Liver (tissue), 9 donors: Measurements from ENCODE around the gene LRRC40. TPM values are rescaled to one million over a fixed set of nuclear protein-coding genes. Genes with fewer than 3 reads are reported as not detected.

Source experiments
- DNase-seq: peaks from one replicate; pipeline ENCODE4 v3.0.0-alpha.2; 2017; ENCODE audit warnings: low spot score
- H3K27ac ChIP-seq, 2 donors: one replicate each; pipeline ENCODE4 v1.7.0; 2013; ENCODE audit warnings: inconsistent platforms in 2 of 2, low read length in 2 of 2, control low read depth in 1 of 2, low read depth in 1 of 2, mild to moderate bottlenecking in 1 of 2
- H3K27me3 ChIP-seq, 4 donors: one replicate each; pipeline versions ENCODE4 v1.6.1 to v1.7.0; 2013; ENCODE audit warnings: low read length in 3 of 4, inconsistent platforms in 1 of 4, mild to moderate bottlenecking in 1 of 4, moderate library complexity in 1 of 4; ENCODE audit not compliant: control insufficient read depth in 4 of 4, insufficient read depth in 4 of 4
- H3K36me3 ChIP-seq, 4 donors: one replicate each; pipeline versions ENCODE4 v1.6.1 to v1.7.0; 2013; ENCODE audit warnings: low read length in 3 of 4, mild to moderate bottlenecking in 3 of 4, low read depth in 1 of 4, moderate library complexity in 1 of 4; ENCODE audit not compliant: control insufficient read depth in 4 of 4, insufficient read depth in 3 of 4
- H3K4me1 ChIP-seq, 4 donors: one replicate each; pipeline versions ENCODE4 v1.6.1 to v1.7.0; 2013; ENCODE audit warnings: low read length in 3 of 4, mild to moderate bottlenecking in 3 of 4, moderate library complexity in 1 of 4; ENCODE audit not compliant: control insufficient read depth in 4 of 4, insufficient read depth in 4 of 4
- H3K4me3 ChIP-seq, 3 donors: one replicate each; pipeline versions ENCODE4 v1.6.1 to v1.7.0; 2013; ENCODE audit warnings: low read length in 3 of 3, control low read depth in 1 of 3, low read depth in 1 of 3, mild to moderate bottlenecking in 1 of 3
- H3K9ac ChIP-seq, 2 donors: one replicate each; pipeline ENCODE4 v1.7.0; 2013; ENCODE audit warnings: low read length in 2 of 2, mild to moderate bottlenecking in 2 of 2, moderate library complexity in 2 of 2, control low read depth in 1 of 2, low read depth in 1 of 2
- H3K9me3 ChIP-seq, 4 donors: one replicate each; pipeline versions ENCODE4 v1.6.1 to v1.7.0; 2013; ENCODE audit warnings: low read length in 3 of 4; ENCODE audit not compliant: control insufficient read depth in 4 of 4
- EGR1 ChIP-seq, 2 donors: IDR thresholded peaks; 2 replicates each; pipeline ENCODE4 v1.6.1; 2016 to 2018; ENCODE audit warnings: antibody characterized with exemption in 2 of 2, low read depth in 2 of 2
- FOXA1 ChIP-seq: IDR thresholded peaks from 2 replicates; pipeline ENCODE4 v1.6.1; 2016; ENCODE audit warnings: antibody characterized with exemption
- FOXA2 ChIP-seq: IDR thresholded peaks from 2 replicates; pipeline ENCODE4 v1.6.1; 2016; ENCODE audit warnings: antibody characterized with exemption
- GABPA ChIP-seq, 2 donors: IDR thresholded peaks in 1 of 2; conservative IDR thresholded peaks in 1 of 2; 2 replicates each; pipeline ENCODE4 v1.6.1; 2016; ENCODE audit warnings: antibody characterized with exemption in 2 of 2, mild to moderate bottlenecking in 1 of 2, moderate library complexity in 1 of 2
- HNF4A ChIP-seq, 2 donors: conservative IDR thresholded peaks; 2 replicates each; pipeline ENCODE4 v1.6.1; 2016; ENCODE audit warnings: antibody characterized with exemption in 2 of 2, mild to moderate bottlenecking in 2 of 2
- HNF4G ChIP-seq: IDR thresholded peaks from 2 replicates; pipeline ENCODE4 v1.6.1; 2016; ENCODE audit warnings: antibody characterized with exemption
- JUND ChIP-seq, 2 donors: IDR thresholded peaks; 2 replicates each; pipeline ENCODE4 v1.6.1; 2016; ENCODE audit warnings: antibody characterized with exemption in 2 of 2
- NR2F2 ChIP-seq: IDR thresholded peaks from 2 replicates; pipeline ENCODE4 v1.6.1; 2016; ENCODE audit warnings: antibody characterized with exemption
- RAD21 ChIP-seq, 2 donors: IDR thresholded peaks; 2 replicates each; pipeline ENCODE4 v1.6.1; 2016; ENCODE audit warnings: antibody characterized with exemption in 2 of 2, mild to moderate bottlenecking in 2 of 2
- RXRA ChIP-seq, 2 donors: IDR thresholded peaks; 2 replicates each; pipeline ENCODE4 v1.6.1; 2017 to 2018; ENCODE audit warnings: antibody characterized with exemption in 2 of 2, mild to moderate bottlenecking in 1 of 2
- SP1 ChIP-seq: IDR thresholded peaks from 2 replicates; pipeline ENCODE4 v1.6.1; 2018; ENCODE audit warnings: antibody characterized with exemption, mild to moderate bottlenecking
- TAF1 ChIP-seq: conservative IDR thresholded peaks from 2 replicates; pipeline ENCODE4 v1.6.1; 2016; ENCODE audit warnings: antibody characterized with exemption, mild to moderate bottlenecking
- YY1 ChIP-seq: IDR thresholded peaks from 2 replicates; pipeline ENCODE4 v1.6.1; 2016; ENCODE audit warnings: antibody characterized with exemption, mild to moderate bottlenecking
- polyA plus RNA-seq, 2 donors: library from polyadenylated mRNA; stranded (reverse) in 1 of 2; unstranded in 1 of 2; fragments of 200-250 nt in 1 of 2; fragments of >200 nt in 1 of 2; fragmentation: Nextera tagmentation in 1 of 2; extraction: Ambion mirVana in 1 of 2; gene quantifications; one replicate each; pipeline versions ENCODE4 v1.2.1 to v1.2.3, GENCODE V29; 2013 to 2015
- total RNA-seq, 2 donors: library from RNA; depleted of rRNA; stranded (reverse); fragments of >200 nt; gene quantifications; one replicate each; pipeline ENCODE4 v1.2.3, GENCODE V29; 2014
- TF ChIP-seq, protein P1 (sequence below): IDR thresholded peaks from 2 replicates; pipeline ENCODE4 v1.6.1; 2016; ENCODE audit warnings: antibody characterized with exemption
- TF ChIP-seq, protein P2 (sequence below): IDR thresholded peaks from 2 replicates; pipeline ENCODE4 v1.6.1; 2016; ENCODE audit warnings: antibody characterized with exemption
- TF ChIP-seq, protein P3 (sequence below): IDR thresholded peaks from 2 replicates; pipeline ENCODE4 v1.6.1; 2016; ENCODE audit warnings: antibody characterized with exemption
- TF ChIP-seq, protein P4 (sequence below): IDR thresholded peaks from 2 replicates; pipeline ENCODE4 v1.6.1; 2016; ENCODE audit warnings: antibody characterized with exemption, mild to moderate bottlenecking
- TF ChIP-seq, protein P5 (sequence below): fragments of 150-350 bp; IDR thresholded peaks from 2 replicates; pipeline ENCODE4 v1.5.1; 2017; ENCODE audit warnings: improper control_type of control experiment, low read depth, low read length; ENCODE audit not compliant: missing input control
- donor health status: healthy.
- donor health status: healthy.
- donor health status: healthy.
- donor health status: healthy.
- donor health status: healthy.

Gene LRRC40
- total and polyA plus RNA-seq, 4 donors = 6.6 to 15.8 (median 10.6) TPM

DNA sequence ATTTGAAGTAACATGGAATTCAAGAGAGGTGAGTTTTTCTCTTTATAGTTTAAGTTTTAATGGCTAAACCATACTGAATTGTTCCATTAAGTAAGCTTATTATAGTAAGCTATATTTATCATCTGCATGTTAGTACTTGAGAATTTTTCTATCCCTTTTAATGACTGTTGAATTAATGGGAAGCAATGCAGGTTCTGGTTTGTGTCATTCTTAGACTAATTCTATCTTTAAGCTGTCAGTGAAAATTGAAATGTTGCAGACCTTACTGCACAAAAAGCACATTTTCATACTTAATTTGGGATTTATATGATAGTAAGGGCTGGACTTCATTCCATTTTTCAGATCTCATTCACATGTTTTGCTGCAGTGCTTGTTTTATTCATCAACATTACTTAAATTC, 41.7 kb upstream of the LRRC40 start (continued):
- TF ChIP-seq, protein P1, sequence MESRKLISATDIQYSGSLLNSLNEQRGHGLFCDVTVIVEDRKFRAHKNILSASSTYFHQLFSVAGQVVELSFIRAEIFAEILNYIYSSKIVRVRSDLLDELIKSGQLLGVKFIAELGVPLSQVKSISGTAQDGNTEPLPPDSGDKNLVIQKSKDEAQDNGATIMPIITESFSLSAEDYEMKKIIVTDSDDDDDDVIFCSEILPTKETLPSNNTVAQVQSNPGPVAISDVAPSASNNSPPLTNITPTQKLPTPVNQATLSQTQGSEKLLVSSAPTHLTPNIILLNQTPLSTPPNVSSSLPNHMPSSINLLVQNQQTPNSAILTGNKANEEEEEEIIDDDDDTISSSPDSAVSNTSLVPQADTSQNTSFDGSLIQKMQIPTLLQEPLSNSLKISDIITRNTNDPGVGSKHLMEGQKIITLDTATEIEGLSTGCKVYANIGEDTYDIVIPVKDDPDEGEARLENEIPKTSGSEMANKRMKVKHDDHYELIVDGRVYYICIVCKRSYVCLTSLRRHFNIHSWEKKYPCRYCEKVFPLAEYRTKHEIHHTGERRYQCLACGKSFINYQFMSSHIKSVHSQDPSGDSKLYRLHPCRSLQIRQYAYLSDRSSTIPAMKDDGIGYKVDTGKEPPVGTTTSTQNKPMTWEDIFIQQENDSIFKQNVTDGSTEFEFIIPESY = no peak
- TF ChIP-seq, protein P2, sequence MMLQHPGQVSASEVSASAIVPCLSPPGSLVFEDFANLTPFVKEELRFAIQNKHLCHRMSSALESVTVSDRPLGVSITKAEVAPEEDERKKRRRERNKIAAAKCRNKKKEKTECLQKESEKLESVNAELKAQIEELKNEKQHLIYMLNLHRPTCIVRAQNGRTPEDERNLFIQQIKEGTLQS = no peak
- no peak for TF ChIP-seq SP1

DNA sequence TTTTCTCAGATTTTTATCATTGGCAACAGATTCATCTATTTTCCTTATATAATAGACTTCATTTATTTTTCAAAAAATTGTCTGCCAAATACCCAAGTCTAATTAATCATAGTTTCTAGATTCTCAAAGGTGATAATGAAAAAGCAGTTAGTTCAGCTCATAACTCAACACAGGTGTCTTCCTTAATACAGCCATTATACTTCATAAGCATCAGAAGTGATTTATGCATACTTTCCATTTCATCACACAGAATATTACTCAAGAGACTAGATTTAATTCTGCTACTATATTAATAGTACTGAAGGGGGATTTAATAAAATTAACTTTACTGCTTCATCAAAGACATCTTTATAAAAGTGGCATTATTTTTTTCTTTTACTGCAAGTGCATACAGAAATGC, 34.6 kb upstream of the LRRC40 start:
- Histone ChIP-seq H3K9ac (no peak overlapping the region), H3K4me1 (no peaks in the 10 kb centered on the region), H3K36me3 (peaks cover 13 to 89% (median 80%) of the 10 kb centered on the region in 4 donors), H3K4me3 (no peak overlapping the region), H3K9me3 (no peaks in the 10 kb centered on the region), H3K27ac (no peak overlapping the region), H3K27me3 (no peaks in the 10 kb centered on the region)
- TF ChIP-seq, protein P2 = no peak
- TF ChIP-seq, protein P3, sequence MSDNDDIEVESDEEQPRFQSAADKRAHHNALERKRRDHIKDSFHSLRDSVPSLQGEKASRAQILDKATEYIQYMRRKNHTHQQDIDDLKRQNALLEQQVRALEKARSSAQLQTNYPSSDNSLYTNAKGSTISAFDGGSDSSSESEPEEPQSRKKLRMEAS = no peak
- TF ChIP-seq, protein P4, sequence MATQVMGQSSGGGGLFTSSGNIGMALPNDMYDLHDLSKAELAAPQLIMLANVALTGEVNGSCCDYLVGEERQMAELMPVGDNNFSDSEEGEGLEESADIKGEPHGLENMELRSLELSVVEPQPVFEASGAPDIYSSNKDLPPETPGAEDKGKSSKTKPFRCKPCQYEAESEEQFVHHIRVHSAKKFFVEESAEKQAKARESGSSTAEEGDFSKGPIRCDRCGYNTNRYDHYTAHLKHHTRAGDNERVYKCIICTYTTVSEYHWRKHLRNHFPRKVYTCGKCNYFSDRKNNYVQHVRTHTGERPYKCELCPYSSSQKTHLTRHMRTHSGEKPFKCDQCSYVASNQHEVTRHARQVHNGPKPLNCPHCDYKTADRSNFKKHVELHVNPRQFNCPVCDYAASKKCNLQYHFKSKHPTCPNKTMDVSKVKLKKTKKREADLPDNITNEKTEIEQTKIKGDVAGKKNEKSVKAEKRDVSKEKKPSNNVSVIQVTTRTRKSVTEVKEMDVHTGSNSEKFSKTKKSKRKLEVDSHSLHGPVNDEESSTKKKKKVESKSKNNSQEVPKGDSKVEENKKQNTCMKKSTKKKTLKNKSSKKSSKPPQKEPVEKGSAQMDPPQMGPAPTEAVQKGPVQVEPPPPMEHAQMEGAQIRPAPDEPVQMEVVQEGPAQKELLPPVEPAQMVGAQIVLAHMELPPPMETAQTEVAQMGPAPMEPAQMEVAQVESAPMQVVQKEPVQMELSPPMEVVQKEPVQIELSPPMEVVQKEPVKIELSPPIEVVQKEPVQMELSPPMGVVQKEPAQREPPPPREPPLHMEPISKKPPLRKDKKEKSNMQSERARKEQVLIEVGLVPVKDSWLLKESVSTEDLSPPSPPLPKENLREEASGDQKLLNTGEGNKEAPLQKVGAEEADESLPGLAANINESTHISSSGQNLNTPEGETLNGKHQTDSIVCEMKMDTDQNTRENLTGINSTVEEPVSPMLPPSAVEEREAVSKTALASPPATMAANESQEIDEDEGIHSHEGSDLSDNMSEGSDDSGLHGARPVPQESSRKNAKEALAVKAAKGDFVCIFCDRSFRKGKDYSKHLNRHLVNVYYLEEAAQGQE = no peak
- TF ChIP-seq, protein P5, sequence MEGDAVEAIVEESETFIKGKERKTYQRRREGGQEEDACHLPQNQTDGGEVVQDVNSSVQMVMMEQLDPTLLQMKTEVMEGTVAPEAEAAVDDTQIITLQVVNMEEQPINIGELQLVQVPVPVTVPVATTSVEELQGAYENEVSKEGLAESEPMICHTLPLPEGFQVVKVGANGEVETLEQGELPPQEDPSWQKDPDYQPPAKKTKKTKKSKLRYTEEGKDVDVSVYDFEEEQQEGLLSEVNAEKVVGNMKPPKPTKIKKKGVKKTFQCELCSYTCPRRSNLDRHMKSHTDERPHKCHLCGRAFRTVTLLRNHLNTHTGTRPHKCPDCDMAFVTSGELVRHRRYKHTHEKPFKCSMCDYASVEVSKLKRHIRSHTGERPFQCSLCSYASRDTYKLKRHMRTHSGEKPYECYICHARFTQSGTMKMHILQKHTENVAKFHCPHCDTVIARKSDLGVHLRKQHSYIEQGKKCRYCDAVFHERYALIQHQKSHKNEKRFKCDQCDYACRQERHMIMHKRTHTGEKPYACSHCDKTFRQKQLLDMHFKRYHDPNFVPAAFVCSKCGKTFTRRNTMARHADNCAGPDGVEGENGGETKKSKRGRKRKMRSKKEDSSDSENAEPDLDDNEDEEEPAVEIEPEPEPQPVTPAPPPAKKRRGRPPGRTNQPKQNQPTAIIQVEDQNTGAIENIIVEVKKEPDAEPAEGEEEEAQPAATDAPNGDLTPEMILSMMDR = no peak
- TF ChIP-seq NR2F2 = no peak
- no peak for TF ChIP-seq RAD21 (IDR thresholded peaks at IDR 0.05)
- TF ChIP-seq YY1 = no peak
- TF ChIP-seq RXRA (IDR thresholded peaks at IDR 0.05) = no peak
- no peak for TF ChIP-seq JUND (IDR thresholded peaks at IDR 0.05)
- no peak for TF ChIP-seq TAF1
- no peak for TF ChIP-seq SP1
- TF ChIP-seq EGR1 (IDR thresholded peaks at IDR 0.05; ENCODE audit: low read depth in 2 of 2) = no peak
- TF ChIP-seq GABPA (IDR thresholded peaks at IDR 0.05 in 1 of 2, conservative IDR thresholded peaks at IDR 0.05 in 1 of 2) = no peak
- TF ChIP-seq FOXA1 = no peak
- TF ChIP-seq, protein P1 = no peak
- TF ChIP-seq HNF4A (conservative IDR thresholded peaks at IDR 0.05) = no peak
- no peak for TF ChIP-seq HNF4G
- TF ChIP-seq FOXA2 = no peak
- no peak for DNase-seq
